Astrocyte of the spinal cord (primary cell): ENCODE data around the gene DUOXA1.

Experiments
- DNase-seq: peaks from one replicate; pipeline ENCODE4 v3.0.0; 2011; ENCODE audit warnings: low read depth, low spot score
- H3K4me3 ChIP-seq: 2 replicates; pipeline ENCODE4 v1.5.1; 2011; ENCODE audit warnings: low read depth, mild to moderate bottlenecking, low read length, moderate library complexity
- in situ Hi-C: cut with HindIII; loops from 2 replicates; pipeline ENCODE4 v1.10.0; 2017; ENCODE audit warnings: low sequenced_read_pairs
- TF ChIP-seq, protein P1 (sequence below): IDR thresholded peaks from 2 replicates; pipeline ENCODE4 v1.5.1; 2012; ENCODE audit warnings: low read depth, mild to moderate bottlenecking, low read length, inconsistent platforms

Gene DUOXA1

DNA sequence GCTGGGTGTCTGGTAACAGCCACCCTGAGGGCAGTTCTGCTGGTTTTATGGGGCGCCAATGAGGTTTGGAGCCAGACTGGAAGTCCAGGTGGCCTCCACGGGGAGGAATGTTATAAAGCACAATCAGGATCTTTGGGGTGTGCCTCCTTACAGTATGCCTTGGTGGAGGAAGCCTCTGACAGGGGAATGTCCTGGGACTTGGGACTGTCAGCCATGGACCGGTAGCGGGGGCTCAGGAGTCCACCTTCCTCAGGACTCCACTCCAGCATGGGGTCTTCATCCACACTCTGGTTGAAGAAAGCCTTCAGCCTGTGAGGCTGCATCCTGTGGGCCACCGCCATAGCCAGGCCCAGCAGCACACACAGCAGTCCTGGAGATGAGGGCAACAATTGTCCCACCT lies 10.7 kb downstream of the DUOXA1 start:
- TF ChIP-seq, protein P1, sequence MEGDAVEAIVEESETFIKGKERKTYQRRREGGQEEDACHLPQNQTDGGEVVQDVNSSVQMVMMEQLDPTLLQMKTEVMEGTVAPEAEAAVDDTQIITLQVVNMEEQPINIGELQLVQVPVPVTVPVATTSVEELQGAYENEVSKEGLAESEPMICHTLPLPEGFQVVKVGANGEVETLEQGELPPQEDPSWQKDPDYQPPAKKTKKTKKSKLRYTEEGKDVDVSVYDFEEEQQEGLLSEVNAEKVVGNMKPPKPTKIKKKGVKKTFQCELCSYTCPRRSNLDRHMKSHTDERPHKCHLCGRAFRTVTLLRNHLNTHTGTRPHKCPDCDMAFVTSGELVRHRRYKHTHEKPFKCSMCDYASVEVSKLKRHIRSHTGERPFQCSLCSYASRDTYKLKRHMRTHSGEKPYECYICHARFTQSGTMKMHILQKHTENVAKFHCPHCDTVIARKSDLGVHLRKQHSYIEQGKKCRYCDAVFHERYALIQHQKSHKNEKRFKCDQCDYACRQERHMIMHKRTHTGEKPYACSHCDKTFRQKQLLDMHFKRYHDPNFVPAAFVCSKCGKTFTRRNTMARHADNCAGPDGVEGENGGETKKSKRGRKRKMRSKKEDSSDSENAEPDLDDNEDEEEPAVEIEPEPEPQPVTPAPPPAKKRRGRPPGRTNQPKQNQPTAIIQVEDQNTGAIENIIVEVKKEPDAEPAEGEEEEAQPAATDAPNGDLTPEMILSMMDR, result no peak
- in situ Hi-C loops, result no loop called here
- DNase-seq, result no peak
- no peak overlapping the region for H3K4me3 ChIP-seq

- in situ Hi-C loops, result no loop called here
- peak; percentile 89 for DNase-seq
- TF ChIP-seq, protein P1, result peak; percentile 100
- H3K4me3 ChIP-seq, result no peak overlapping the region
Measured at GRCh38 chr15:45118131-45118588, 11.5 kb downstream of the DUOXA1 start.

- DNase-seq, result no peak
- in situ Hi-C loops, result no loop called here
- TF ChIP-seq, protein P1, result no peak
- H3K4me3 ChIP-seq, result no peak overlapping the region
Measured at GRCh38 chr15:45117308-45118130, 12.2 kb downstream of the DUOXA1 start.

- no peak for DNase-seq
- in situ Hi-C loops, result no loop called here
- TF ChIP-seq, protein P1, result no peak
- H3K4me3 ChIP-seq, result no peak overlapping the region
Measured at GRCh38 chr15:45116482-45117307, 13.0 kb downstream of the DUOXA1 start.

DNA sequence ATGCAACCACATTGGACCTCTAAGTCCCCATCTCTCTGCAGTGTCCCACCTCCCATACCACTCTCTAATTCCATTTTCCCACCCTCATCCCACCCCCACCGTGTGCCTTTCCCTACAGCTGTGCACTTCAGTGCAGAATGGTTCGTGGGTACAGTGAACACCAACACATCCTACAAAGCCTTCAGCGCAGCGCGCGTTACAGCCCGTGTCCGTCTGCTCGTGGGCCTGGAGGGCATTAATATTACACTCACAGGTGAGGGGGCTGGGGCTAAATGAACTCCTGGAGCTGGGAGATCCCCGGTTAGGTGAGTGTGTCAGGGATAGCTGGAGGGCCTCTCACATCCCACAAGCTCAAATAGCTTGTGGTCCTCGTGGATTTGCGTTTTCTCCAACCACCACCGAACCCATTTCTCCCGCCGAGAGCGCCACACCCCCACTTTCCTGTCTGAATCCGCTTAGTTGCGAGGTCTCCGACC lies 13.6 kb downstream of the DUOXA1 start:
- in situ Hi-C loops, result no loop called here
- no peak overlapping the region for H3K4me3 ChIP-seq
- DNase-seq, result no peak
- TF ChIP-seq, protein P1, result no peak

- in situ Hi-C loops, result no loop called here
- no peak for DNase-seq
- H3K4me3 ChIP-seq, result no peak overlapping the region
- TF ChIP-seq, protein P1, result no peak
Measured at GRCh38 chr15:45115312-45115820, 14.3 kb downstream of the DUOXA1 start.
